ENCODE results near the gene CREB5.

DNA sequence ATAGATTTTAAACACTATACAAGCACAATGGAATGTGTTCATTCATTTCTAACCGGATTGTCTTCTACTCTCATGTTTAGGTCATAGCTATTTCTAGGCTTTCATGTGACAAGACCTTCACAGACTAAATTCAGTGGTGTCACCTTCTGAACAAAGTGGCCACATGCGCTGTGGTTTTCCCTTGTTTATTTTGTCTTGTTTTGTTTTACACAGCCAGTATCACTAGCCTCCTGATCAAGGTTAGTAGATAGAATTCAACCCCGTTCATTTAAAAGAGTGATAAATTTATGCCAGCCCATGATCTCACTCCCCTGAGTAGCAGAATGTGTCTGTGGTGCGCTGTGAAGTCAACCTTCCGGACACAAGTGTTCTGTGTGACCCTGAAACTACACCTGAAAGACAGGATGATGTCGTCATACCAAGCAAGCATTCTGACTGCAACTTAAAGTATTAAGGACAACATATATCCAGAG is 209.1 kb downstream of the CREB5 start:
- TF ChIP-seq CTCF (IDR thresholded peaks at IDR 0.05) (no peak), POLR2A (IDR thresholded peaks at IDR 0.05) (no peak)
